Activated naive CD4-positive, alpha-beta T cell treated with anti-CD3 and anti-CD28 coated beads, Interleukin-2, amount 50 U/mL, for 24 hours (primary cell): ENCODE results near the gene MBTPS1.
A peak's percentile ranks its signal among the peaks of the same experiment; 100 is the strongest.
"Not testable (repeated sequence)": the region's sequence is repeated elsewhere in the genome, so short reads cannot be mapped to it uniquely, and the experiment has no call there.

Experiments
- H3K27ac Mint-ChIP-seq: one replicate; pipeline ENCODE4 v1.8.0; 2021; ENCODE audit warnings: mild to moderate bottlenecking, mixed read lengths
- H3K27me3 Mint-ChIP-seq: one replicate; pipeline ENCODE4 v1.8.0; 2021; ENCODE audit warnings: mixed read lengths
- H3K36me3 Mint-ChIP-seq: one replicate; pipeline ENCODE4 v1.8.0; 2021; ENCODE audit warnings: mixed read lengths
- H3K4me1 Mint-ChIP-seq: one replicate; pipeline ENCODE4 v1.8.0; 2021; ENCODE audit warnings: mixed read lengths
- H3K4me3 Mint-ChIP-seq: one replicate; pipeline ENCODE4 v1.8.0; 2021; ENCODE audit warnings: mild to moderate bottlenecking, mixed read lengths
- H3K9me3 Mint-ChIP-seq: one replicate; pipeline ENCODE4 v1.8.0; 2021; ENCODE audit warnings: mixed read lengths

MBTPS1 gene

GRCh38 chr16:84141143-84141670, 24.5 kb upstream of the MBTPS1 start:
- Mint-ChIP-seq H3K27me3 (no peaks in the 10 kb centered on the region), H3K9me3 (no peaks in the 10 kb centered on the region), H3K4me3 (no peak overlapping the region), H3K4me1 (peaks cover 44% of the 10 kb centered on the region), H3K36me3 (no peaks in the 10 kb centered on the region), H3K27ac (no peak overlapping the region)

- no peaks in the 10 kb centered on the region for H3K27me3 Mint-ChIP-seq
- no peaks in the 10 kb centered on the region for H3K9me3 Mint-ChIP-seq
- H3K27ac Mint-ChIP-seq, result no peak overlapping the region
- peaks cover 44% of the 10 kb centered on the region for H3K4me1 Mint-ChIP-seq
- H3K36me3 Mint-ChIP-seq, result no peaks in the 10 kb centered on the region
- H3K4me3 Mint-ChIP-seq, result no peak overlapping the region
Observed at GRCh38 chr16:84139628-84140258, 23.0 kb upstream of the MBTPS1 start.

GRCh38 chr16:84138824-84139627, 22.3 kb upstream of the MBTPS1 start:
- Mint-ChIP-seq H3K27ac (no peak overlapping the region), H3K27me3 (no peaks in the 10 kb centered on the region), H3K36me3 (no peaks in the 10 kb centered on the region), H3K4me3 (no peak overlapping the region), H3K9me3 (no peaks in the 10 kb centered on the region), H3K4me1 (peaks cover 39% of the 10 kb centered on the region)

- Mint-ChIP-seq H3K36me3 (no peaks in the 10 kb centered on the region), H3K9me3 (no peaks in the 10 kb centered on the region), H3K4me1 (peaks cover 35% of the 10 kb centered on the region), H3K27ac (no peak overlapping the region), H3K27me3 (no peaks in the 10 kb centered on the region), H3K4me3 (no peak overlapping the region)
Observed at GRCh38 chr16:84138500-84138823, 21.7 kb upstream of the MBTPS1 start.

- Mint-ChIP-seq H3K27ac (no peak overlapping the region), H3K4me3 (no peak overlapping the region), H3K9me3 (no peaks in the 10 kb centered on the region), H3K4me1 (peaks cover 29% of the 10 kb centered on the region), H3K27me3 (no peaks in the 10 kb centered on the region), H3K36me3 (no peaks in the 10 kb centered on the region)
Observed at GRCh38 chr16:84137769-84138357, 21.1 kb upstream of the MBTPS1 start.

- H3K27ac Mint-ChIP-seq, result peak overlapping the region; percentile 1
- H3K36me3 Mint-ChIP-seq, result no peaks in the 10 kb centered on the region
- no peaks in the 10 kb centered on the region for H3K9me3 Mint-ChIP-seq
- H3K27me3 Mint-ChIP-seq, result no peaks in the 10 kb centered on the region
- H3K4me3 Mint-ChIP-seq, result no peak overlapping the region
- peaks cover 26% of the 10 kb centered on the region for H3K4me1 Mint-ChIP-seq
Observed at GRCh38 chr16:84137287-84137686, 20.5 kb upstream of the MBTPS1 start.

- Mint-ChIP-seq H3K36me3 (peaks cover 2% of the 10 kb centered on the region), H3K27me3 (no peaks in the 10 kb centered on the region), H3K9me3 (no peaks in the 10 kb centered on the region), H3K4me1 (peaks cover 20% of the 10 kb centered on the region), H3K4me3 (no peak overlapping the region), H3K27ac (peak overlapping the region; percentile 1)
Observed at GRCh38 chr16:84136331-84137125, 19.8 kb upstream of the MBTPS1 start.

- Mint-ChIP-seq H3K27ac (no peak overlapping the region), H3K4me1 (peaks cover 5% of the 10 kb centered on the region)
Observed at GRCh38 chr16:84132527-84133285, 16.0 kb upstream of the MBTPS1 start.

GRCh38 chr16:84131117-84131516, 14.4 kb upstream of the MBTPS1 start:
- Mint-ChIP-seq H3K27ac (no peak overlapping the region), H3K4me1 (no peaks in the 10 kb centered on the region), H3K36me3 (peaks cover 5% of the 10 kb centered on the region), H3K9me3 (no peaks in the 10 kb centered on the region), H3K4me3 (no peak overlapping the region), H3K27me3 (no peaks in the 10 kb centered on the region)

More at GRCh38 chr16:84132527-84133285, 16.0 kb upstream of the MBTPS1 start:
- Mint-ChIP-seq H3K27me3 (no peaks in the 10 kb centered on the region), H3K4me3 (no peak overlapping the region), H3K36me3 (peaks cover 5% of the 10 kb centered on the region), H3K9me3 (no peaks in the 10 kb centered on the region)

GRCh38 chr16:84124257-84125073, 7.7 kb upstream of the MBTPS1 start:
- Mint-ChIP-seq H3K4me1 (no peaks in the 10 kb centered on the region), H3K27ac (no peak overlapping the region)

GRCh38 chr16:84121007-84121406, 4.3 kb upstream of the MBTPS1 start:
- H3K27ac Mint-ChIP-seq, result no peak overlapping the region
- H3K36me3 Mint-ChIP-seq, result peaks cover 6% of the 10 kb centered on the region
- H3K27me3 Mint-ChIP-seq, result no peaks in the 10 kb centered on the region
- H3K4me1 Mint-ChIP-seq, result peaks cover 7% of the 10 kb centered on the region
- no peaks in the 10 kb centered on the region for H3K9me3 Mint-ChIP-seq
- no peak overlapping the region for H3K4me3 Mint-ChIP-seq

More at GRCh38 chr16:84124257-84125073, 7.7 kb upstream of the MBTPS1 start:
- Mint-ChIP-seq H3K9me3 (no peaks in the 10 kb centered on the region), H3K36me3 (peaks cover 9% of the 10 kb centered on the region), H3K27me3 (no peaks in the 10 kb centered on the region), H3K4me3 (no peak overlapping the region)

- no peaks in the 10 kb centered on the region for H3K9me3 Mint-ChIP-seq
- H3K27me3 Mint-ChIP-seq, result no peaks in the 10 kb centered on the region
- no peak overlapping the region for H3K27ac Mint-ChIP-seq
Observed at GRCh38 chr16:84120023-84120422, 3.3 kb upstream of the MBTPS1 start.

GRCh38 chr16:84119368-84119767, 2.6 kb upstream of the MBTPS1 start:
- Mint-ChIP-seq H3K27ac (no peak overlapping the region), H3K9me3 (no peaks in the 10 kb centered on the region), H3K4me3 (no peak overlapping the region), H3K36me3 (peaks cover 3% of the 10 kb centered on the region), H3K27me3 (no peaks in the 10 kb centered on the region), H3K4me1 (peaks cover 21% of the 10 kb centered on the region)

More at GRCh38 chr16:84120023-84120422, 3.3 kb upstream of the MBTPS1 start:
- peaks cover 16% of the 10 kb centered on the region for H3K4me1 Mint-ChIP-seq
- H3K36me3 Mint-ChIP-seq, result peaks cover 3% of the 10 kb centered on the region
- no peak overlapping the region for H3K4me3 Mint-ChIP-seq

GRCh38 chr16:84118315-84118714, 1.6 kb upstream of the MBTPS1 start:
- peak overlapping the region; percentile 61 for H3K4me3 Mint-ChIP-seq
- H3K27ac Mint-ChIP-seq, result peak overlapping the region; percentile 17
- not testable (repeated sequence) for H3K27me3 Mint-ChIP-seq

More at GRCh38 chr16:84118315-84118714, 1.6 kb upstream of the MBTPS1 start:
- not testable (repeated sequence) for H3K9me3 Mint-ChIP-seq, H3K36me3 Mint-ChIP-seq
- peaks cover 25% of the 10 kb centered on the region for H3K4me1 Mint-ChIP-seq
